CD4-positive, alpha-beta T cell treated with Interleukin-12 subunit alpha and Interleukin-12 subunit beta, for 1 hour (primary cell): ENCODE results near the gene LCE1F.

Source experiments
- DNase-seq: peaks from one replicate; pipeline ENCODE4 v3.0.0-alpha.2; 2020

The LCE1F gene, protein sequence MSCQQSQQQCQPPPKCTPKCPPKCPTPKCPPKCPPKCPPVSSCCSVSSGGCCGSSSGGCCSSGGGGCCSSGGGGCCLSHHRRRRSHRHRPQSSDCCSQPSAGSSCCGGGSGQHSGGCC

DNA sequence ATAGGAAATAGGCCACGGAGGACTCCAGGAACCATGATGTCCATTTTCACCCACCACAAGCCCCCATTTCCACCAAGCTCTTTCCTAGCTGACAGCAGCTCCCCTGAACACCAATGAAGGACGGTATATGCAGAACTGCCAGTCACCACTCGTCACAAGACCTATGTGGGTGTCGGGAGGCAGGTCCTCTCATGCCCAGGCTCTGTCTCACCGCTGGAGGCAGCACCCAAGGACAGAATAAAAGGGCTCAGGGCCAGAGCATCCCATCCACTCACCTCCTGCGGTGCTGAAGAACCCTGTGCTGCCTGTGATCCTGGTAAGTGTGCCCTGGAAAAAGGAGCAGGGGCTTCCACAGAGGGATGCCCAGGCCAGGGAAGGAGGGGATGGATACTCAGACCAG lies at the start of gene LCE1F:
Gene LCE1F (plus strand): TSS at position 266 of the 400 bp plus-strand sequence. CDS start 1,232 bp downstream, outside the sequence.
- DNase-seq: no peak

DNA sequence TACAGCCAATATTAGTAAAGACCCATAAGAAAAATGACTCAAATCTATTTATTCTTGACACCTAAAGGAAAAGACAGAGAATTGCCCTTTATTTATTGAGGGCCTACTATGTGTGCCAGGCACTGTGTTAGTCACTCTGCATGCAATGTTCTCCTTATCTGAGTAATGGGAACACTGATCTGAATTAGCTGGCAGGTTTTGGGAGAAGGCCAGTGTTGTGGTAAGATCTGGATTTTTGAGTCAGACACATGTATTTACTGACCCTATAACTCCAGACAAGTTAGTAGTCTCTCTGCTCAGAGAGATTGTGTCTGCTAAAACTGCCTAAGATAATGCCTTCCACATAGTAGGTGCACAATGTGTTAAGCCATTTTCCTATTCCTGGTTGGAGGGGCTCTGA lies 49.7 kb upstream of the LCE1F start:
- no peak for DNase-seq

DNA sequence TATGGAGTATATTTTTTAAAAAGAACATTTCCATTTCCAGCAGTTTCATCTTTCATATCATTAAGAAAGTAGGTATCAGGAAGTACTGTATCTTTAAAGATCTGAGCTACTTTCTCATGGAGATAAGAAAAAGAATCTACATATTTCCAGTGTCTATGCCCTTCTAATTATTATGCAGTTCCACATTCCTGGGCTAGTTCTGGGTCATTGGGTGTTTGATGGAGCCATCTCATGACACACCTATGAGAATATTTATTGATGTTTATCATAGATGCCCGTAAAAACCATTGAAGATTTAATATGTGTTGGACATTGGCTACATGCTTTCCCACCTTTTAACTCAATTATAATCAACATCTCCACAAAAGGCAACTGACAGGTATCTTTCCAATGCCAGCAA lies 46.0 kb upstream of the LCE1F start:
- no peak for DNase-seq

DNA sequence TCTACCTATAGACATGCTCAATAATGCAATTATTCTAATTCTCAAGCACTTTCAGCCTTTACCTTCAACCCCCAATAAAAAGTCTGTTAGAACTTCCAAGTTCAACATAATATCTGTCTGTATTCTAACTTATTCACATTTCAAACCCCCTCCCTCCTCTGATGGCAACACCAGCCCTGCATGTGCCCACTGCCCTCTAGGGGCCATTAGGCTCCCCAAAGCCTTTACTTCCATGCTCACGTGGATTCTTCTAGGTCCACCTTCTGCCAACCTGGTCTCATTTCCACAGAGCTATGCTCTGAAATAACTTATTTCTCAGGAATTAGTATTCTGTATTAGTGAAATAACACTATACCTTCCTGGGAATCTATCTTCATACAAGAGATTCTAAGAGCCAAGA lies 39.3 kb upstream of the LCE1F start:
- DNase-seq: no peak

DNA sequence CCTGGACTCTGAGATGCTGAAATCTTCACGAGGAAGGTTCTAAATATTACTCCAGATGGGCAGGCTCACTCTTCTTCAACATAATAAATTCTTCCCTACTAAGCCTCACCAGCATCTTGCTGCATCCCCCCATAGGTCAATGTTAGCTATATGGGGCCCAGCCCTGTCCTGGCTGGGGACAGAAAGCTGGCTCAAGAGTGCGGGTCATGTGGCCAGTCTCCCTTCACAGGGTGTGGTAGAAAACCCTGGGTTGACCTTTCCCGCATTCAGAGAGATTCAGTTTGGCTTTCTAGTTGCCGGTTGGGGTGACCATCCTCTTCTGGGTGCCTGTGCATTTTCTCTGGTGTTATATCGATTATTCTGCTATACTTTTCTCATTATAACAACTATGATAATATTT lies 36.9 kb upstream of the LCE1F start:
- no peak for DNase-seq

DNA sequence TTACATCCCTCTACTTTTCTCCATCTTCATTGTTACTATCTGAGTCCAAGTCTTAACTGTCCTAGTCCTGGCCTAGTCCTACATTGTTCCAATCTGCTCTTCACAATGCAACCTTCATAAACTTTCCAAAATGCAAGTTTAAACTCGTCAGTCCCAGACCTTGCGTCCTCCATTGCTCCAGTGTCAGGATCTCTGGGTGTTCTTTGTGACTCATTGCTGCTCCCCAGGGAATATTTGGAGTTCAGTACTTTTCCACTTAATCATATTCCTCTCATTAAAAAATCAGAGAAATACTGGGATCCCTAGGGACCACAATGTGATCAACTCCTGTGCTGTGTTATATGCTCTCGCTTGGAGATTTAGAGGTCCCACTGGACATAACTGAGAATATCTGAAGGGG lies 35.1 kb upstream of the LCE1F start:
- no peak for DNase-seq

DNA sequence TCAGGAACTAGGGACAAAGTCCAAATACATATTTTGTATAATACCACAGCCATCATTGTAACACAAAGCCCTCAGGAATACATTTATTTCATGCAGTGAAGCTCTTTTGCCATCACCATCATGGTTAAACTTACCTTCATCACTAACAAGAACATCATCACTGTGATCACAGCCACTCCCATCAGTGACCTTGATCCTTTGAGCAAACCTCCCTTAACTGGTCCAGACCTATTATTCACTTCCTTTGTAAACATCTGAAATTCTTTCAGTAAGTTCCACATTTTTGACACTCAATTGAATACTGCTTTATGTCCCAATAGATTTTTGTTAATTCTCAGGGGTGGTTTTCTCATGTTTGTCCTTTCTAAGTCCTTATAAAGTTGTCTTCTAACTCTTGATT lies 33.3 kb upstream of the LCE1F start:
- DNase-seq: no peak

DNA sequence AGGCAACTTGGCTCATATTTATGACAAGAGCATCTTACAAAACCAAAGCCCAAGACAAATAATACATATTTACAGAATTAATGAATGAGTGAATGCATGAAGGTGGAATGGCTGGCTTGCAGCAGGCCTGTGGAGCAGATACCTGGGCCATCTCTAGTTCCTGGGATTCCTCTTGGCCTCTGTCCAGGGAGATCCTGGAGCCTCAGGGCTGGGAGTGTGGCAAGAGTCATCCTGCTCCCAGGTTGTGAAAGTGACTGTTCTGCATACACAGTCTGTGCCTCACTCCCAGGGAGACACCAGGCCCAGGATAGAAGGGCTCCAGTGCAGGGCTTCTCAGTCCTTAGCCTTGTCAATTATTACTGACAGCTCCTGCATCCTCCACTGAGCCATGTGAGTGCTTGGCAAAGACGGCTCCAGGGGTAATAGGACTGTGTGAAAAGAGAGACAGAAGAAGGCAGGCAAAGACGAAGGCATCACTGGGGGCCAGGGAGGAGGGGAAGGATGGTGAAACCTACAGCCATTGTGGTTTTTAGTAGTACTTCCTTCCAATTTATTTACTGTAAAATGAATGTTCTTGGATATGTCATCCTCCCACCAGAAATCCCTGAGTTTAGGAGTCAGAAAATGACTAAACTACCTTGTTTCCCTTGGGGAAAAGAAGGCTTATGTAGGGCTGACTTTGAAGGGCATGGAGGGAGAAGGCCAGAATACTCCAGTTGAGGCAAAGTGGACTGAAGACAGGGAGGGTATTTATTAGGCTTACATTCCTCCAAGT lies 31.4 kb upstream of the LCE1F start:
- no peak for DNase-seq

DNA sequence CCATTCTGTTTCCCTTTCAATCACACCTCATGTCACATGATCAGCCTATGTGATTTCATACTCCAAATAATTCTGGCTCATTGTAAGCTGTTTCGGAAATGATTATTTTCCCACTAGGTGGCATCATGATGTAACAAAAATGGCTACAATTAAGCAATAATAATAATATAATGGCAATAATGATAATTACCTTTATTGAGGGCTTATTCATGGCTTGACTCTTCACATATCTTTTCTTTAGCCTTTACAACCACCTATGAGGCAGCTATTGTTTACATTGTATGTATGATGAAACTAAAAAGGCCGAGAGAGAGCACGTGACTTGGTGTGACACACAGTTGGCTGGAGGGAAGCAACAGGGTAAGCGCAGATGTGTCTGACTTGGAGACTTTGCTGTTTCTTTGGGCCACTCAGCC lies 29.6 kb upstream of the LCE1F start:
- no peak for DNase-seq

DNA sequence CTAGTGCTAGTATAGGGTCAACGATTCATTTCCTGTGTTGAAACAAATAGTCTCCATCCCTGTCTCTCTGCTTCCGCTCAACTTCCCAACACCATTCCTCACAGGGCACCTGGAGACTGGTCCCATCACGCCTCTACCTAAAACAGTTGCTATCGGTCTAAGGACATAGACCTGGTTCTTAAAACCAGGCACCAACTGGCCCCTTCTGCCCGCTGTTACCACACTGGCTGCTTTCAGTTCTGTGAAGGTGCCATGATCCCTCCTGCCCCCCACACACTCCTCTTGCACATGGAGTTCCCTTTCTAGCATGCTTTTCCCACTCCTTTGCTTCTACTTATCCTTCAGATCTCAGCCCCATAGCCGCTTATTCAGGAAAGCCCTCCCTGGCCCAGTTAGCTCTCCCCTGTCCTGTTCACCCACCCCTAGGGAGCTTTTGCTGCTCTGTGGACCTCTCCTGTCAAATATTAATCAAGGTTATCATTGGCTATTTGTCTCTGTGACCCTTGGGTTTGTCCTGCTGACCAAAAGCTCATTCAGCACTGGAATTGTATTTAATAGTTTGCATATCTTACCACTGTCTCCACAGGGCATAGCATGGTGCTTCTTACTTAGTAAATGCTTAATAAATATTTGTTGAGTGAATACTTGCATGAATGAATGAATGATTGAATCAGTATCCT lies 29.0 kb upstream of the LCE1F start:
- DNase-seq: no peak

DNA sequence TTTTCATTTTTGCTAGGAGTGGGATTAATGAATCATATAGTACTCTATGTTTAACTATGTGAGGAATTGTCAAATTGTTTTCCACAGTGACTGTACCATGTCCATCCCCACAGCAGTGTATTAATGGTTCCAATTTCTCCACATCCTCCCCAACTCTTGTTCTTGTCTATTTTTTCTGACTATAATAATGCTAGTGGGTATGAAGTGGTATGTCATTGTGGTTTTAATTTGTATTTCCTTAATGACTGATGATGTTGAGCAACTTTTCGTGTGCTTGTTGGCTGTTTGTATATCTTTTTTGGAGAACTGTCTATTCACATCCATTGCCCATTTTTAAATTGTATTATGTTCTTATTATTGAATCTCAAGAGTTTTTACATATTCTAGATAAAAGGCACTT lies 27.1 kb upstream of the LCE1F start:
- DNase-seq: no peak

DNA sequence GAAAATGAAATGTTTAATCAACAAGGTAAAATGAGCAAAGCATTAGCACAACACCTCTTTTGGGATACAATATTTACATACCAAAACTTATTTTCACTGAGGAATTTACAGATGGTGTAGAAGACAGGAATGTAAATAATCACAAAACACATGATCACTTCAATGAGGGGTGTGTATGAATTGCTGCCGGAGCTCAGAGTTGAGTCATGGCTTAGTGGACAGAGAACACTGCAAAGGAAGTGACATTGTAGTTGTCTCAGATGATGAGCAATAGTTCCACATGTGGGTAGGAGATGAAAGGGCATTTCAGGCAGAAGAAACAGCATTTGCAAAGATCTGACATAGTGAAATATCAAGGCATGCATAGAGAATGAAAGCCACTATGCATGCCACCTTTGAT lies 22.7 kb upstream of the LCE1F start:
- DNase-seq: no peak

DNA sequence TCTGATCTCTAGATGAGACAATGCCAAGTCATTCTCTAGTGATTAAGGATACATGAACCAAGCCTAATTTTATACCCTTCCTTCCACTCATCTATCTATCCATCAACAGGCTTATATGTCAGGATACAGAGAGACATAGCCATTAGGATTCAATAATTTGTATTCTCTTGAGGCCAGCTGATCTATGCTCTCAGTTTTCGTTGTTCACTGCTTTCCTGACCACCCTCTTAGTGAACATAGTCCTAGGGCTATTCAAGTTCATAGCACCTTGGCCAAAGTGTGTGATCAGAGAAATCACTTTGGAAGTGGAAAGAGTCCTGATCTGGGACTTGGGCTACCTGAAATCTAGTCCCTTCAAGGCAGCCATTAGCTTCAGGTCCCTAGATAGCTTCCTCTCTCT lies 21.4 kb upstream of the LCE1F start:
- no peak for DNase-seq

DNA sequence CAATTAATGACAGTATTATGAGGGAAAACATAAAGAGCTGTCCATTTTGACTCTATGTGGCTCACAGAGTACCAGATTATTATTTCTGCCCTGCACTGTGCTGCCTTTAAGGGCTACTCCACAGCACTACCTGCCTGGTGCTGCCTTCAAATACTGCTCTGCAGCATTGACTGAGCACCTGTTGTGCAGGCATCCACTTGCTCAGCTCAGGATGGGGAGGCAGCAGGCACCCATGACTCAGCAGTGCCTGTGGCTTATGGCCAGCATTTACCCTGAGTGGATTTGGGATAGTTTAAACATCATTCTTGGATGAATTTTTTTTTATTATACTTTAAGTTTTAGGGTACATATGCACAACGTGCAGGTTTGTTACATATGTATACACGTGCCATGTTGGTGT lies 18.1 kb upstream of the LCE1F start:
- DNase-seq: no peak

DNA sequence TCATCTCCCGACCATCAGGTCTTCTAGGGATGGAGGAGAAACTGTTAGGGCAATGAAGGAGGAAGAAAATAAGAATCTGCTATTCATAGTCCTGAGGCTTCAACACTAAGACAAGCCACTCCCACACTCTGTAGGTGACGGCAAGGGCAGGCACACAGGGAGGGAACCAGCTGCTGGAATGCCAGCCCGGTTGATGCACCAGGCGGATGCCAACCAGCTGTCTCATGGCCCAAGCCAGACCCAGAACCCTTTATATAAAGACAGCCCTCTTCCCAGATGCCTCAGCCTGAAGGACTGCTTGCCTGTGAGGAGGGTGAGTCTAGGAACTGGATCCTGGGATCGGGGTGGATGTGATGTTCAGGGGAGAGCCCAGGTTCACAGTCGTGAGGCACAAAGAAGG lies 17.2 kb upstream of the LCE1F start, which contains the start of gene KPRP:
Gene KPRP (plus strand): TSS at position 279 of the 400 bp plus-strand sequence. CDS start 1,564 bp downstream, outside the sequence.
- DNase-seq: no peak

DNA sequence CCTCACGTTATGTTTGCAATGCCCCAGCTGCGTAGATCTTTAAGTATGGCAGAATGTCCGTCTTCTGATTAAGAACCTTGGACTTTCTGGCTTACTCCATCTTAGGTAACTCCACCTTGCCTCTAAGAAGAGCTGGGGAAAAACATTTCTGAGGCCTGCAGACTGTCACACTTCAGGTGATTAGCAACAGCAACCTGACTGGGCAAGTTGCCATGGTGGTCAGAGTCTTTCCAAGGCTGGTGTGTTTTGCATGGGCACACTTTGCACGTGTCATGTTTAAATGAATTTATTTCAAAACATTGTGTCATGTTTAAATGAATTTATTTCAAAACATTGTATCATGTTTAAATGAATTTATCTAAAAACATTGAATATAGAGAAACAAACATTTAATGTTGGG lies 16.3 kb upstream of the LCE1F start:
- DNase-seq: no peak

DNA sequence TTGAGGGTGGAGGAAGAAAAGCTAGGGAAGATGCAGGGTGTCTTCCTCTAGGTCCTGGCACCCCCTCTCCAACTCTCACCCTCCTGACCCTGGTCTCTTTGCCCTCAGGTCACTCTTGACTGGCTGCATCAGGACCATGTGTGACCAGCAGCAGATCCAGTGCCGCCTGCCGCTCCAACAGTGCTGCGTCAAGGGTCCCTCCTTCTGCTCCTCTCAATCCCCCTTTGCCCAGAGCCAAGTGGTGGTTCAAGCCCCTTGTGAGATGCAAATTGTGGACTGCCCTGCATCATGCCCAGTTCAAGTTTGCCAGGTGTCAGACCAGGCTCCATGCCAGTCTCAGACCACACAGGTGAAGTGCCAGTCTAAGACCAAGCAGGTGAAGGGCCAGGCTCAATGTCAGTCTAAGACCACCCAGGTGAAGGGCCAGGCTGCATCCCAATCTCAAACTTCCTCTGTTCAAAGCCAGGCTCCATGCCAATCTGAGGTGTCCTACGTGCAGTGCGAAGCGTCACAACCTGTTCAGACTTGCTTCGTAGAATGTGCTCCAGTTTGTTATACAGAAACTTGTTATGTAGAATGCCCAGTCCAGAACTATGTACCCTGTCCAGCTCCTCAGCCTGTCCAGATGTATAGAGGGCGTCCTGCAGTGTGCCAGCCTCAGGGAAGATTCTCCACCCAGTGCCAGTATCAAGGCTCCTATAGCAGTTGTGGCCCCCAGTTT lies 15.3 kb upstream of the LCE1F start:
- no peak for DNase-seq

DNA sequence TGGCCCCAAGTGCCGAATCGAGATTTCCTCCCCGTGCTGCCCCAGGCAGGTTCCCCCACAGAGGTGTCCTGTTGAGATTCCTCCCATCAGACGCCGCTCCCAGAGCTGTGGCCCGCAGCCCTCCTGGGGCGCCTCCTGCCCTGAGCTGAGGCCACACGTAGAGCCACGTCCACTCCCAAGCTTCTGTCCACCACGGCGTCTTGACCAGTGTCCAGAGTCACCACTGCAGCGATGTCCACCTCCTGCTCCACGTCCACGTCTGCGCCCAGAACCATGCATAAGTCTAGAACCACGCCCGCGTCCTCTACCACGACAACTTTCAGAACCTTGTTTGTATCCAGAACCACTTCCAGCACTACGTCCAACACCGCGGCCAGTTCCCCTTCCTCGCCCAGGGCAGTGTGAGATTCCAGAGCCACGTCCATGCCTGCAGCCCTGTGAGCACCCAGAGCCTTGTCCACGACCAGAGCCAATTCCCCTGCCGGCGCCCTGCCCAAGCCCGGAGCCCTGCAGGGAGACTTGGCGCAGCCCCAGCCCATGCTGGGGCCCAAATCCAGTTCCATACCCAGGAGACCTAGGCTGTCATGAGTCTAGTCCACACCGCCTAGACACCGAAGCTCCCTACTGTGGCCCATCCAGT lies 14.3 kb upstream of the LCE1F start:
- no peak for DNase-seq

DNA sequence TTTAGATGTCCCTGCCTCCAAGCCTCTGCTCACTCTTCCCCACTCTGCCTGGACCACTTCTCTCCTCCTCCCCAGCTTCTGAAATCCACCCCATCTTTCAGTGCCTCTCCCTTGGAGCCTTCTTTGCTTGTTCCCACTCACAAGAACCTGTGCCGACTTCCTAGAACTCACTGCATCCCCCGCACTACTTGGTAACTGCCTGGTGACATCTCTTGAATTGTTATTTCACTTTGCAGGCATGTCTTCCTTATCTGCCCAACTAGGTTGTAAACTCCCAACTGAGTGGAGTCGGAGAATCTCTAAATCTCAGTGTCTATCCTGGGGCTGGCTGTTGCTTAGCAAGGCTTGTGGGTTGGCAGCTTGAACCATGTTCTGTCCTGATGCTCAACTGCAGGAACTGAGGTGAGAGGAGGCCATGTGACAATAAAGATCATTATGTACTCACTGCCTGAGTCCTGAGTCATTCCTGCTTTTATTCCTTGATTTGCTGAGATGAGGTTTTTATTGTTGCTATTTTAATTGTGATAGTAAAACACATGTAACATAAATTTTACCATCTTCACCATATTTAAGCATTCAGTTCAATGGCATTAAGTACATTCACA lies 13.2 kb upstream of the LCE1F start:
- no peak for DNase-seq

DNA sequence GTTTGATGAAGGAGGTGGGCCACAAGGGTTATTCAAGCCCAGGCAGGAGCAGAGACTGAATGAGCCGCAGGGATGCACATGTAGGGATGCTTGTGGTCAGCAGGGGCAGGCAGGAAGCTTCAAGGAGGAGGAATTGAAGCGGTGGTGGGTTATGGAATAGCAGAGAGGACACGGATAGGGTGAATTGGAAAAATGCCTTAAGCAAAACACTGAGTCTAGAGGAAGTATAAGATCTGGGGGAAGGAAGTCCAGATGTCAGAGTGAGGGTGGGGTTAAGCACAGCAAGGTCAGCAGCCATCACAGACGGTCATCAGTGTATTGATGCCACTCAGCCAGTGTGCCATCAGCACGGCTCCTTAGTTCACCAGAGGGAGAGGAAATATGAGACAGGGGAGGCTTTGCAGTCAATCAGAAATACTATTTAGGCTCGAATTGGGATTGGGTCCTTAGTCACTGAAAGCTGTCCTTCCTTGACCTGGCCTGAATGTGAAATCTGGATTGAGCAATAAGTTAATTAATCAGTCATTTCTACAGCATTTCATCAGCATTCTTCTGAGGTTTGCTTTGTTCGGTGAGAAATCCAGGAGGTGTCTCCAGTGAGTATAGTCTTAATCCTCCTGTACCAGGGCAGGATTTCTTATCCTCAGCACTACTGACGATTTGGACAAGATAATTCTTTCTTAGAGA lies 6.0 kb upstream of the LCE1F start:
- no peak for DNase-seq

DNA sequence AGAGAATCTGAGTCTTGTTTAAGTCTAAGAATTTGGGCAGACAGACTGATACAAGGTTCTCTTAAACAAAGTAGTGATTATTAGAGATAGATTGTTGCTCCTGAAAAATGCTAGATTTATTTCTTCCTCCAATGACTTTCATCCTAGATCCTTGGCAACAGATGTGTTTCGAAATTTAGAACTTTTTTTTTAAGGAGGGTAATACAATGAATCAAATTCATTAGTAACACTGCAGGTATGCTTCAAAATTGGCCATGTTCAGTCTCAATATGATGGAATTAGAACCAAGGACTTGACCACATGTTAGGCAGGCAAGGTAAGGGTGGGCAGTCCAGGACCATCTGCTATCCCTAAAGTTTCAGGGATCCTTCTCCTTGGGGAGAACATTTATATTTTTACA lies 4.5 kb upstream of the LCE1F start:
- no peak for DNase-seq

DNA sequence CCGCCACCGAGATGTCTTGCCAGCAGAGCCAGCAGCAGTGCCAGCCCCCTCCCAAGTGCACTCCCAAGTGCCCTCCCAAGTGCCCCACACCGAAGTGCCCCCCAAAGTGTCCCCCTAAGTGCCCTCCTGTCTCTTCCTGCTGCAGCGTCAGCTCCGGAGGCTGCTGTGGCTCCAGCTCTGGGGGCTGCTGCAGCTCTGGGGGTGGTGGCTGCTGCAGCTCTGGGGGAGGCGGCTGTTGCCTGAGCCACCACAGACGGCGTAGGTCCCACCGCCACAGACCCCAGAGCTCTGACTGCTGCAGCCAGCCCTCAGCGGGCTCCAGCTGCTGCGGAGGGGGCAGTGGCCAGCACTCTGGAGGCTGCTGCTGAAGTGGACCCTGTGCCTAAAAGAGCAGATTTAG lies 1.4 kb downstream of the LCE1F start:
- DNase-seq: no peak
